ENCODE results near the gene RFK.

DNA sequence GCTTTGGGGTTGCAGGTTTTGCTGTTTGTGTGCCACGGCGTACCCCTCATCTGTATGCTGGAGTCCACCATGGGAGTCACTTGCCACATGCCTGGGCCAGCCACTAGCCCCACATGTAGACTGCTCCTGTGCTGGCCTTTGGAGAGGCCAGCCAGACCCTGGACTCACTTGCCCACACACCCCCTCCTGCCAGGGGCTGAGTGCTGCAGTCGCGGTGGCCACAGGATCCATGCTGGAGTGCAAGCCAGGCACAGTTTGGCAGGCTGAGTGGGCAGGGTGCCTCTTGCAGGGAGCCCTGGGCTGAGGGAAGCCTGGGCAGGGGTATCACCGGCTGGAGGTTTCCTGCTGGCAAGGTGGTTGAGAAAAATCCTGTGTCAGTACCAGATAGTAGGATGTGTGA, 39.2 kb upstream of the RFK start:
- TF ChIP-seq, protein P1, sequence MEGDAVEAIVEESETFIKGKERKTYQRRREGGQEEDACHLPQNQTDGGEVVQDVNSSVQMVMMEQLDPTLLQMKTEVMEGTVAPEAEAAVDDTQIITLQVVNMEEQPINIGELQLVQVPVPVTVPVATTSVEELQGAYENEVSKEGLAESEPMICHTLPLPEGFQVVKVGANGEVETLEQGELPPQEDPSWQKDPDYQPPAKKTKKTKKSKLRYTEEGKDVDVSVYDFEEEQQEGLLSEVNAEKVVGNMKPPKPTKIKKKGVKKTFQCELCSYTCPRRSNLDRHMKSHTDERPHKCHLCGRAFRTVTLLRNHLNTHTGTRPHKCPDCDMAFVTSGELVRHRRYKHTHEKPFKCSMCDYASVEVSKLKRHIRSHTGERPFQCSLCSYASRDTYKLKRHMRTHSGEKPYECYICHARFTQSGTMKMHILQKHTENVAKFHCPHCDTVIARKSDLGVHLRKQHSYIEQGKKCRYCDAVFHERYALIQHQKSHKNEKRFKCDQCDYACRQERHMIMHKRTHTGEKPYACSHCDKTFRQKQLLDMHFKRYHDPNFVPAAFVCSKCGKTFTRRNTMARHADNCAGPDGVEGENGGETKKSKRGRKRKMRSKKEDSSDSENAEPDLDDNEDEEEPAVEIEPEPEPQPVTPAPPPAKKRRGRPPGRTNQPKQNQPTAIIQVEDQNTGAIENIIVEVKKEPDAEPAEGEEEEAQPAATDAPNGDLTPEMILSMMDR (IDR thresholded peaks at IDR 0.05): no peak
- TF ChIP-seq EP300 (IDR thresholded peaks at IDR 0.05): no peak
- TF ChIP-seq POLR2AphosphoS5 (IDR thresholded peaks at IDR 0.05): no peak
- TF ChIP-seq POLR2A (IDR thresholded peaks at IDR 0.05): no peak

All from gastroesophageal sphincter (tissue), 3 donors.